Measurements from ENCODE around the gene GPI. TPM values are rescaled to one million over a fixed set of nuclear protein-coding genes. Genes with fewer than 3 reads are reported as not detected.
A peak's percentile ranks its signal among the peaks of the same experiment; 100 is the strongest.

The GPI gene
- total and polyA plus RNA-seq, 2 experiments from 2014 or later = 196 to 299 TPM

GRCh38 chr19:34430738-34431625 lies 66.0 kb downstream of the GPI start:
- Histone ChIP-seq H3K4me2 (ENCODE audit: unreplicated experiment) (peak overlapping the region; percentile 91), H3F3A (ENCODE audit: insufficient read depth) (0 out of 2 replicates have a peak, but pooled peaks cover 5% of the 10 kb centered on the region), H3K79me2 (ENCODE audit: insufficient read depth) (peaks cover 85% of the 10 kb centered on the region), H3K36me3 (ENCODE audit: low read depth) (peaks cover 15% of the 10 kb centered on the region), H2AFZ (no peak overlapping the region), H3K9me3 (ENCODE audit: low read depth) (no peaks in the 10 kb centered on the region), H3K4me1 (ENCODE audit: insufficient read depth) (peaks cover 24% of the 10 kb centered on the region), H4K20me1 (ENCODE audit: insufficient read depth) (peaks cover 9% of the 10 kb centered on the region; the same call in 1 of the 2 replicates), H3K9ac (peak overlapping the region; percentile 96), H3K4me3 (peak overlapping the region; percentile 89), H3K9me2 (ENCODE audit: insufficient read depth) (no peaks in the 10 kb centered on the region), H3K27ac (0 out of 2 replicates have a peak overlapping the region, but pooled peaks have one; percentile 6), H3K27me3 (replicated peaks; ENCODE audit: insufficient read depth) (no peaks in the 10 kb centered on the region)
- no peak for TF ChIP-seq EZH2 (IDR thresholded peaks at IDR 0.05; ENCODE audit: insufficient read depth, poor library complexity, severe bottlenecking)
- TF ChIP-seq EZH2phosphoT487 (IDR thresholded peaks at IDR 0.05; ENCODE audit: insufficient read depth, low read depth) = no peak
- in situ Hi-C loops (cut with MboI) = no loop called here
- 51 to 52% methylated on average over 6 of the region's 6 CpGs for WGBS, 2 experiments (ENCODE audit: low coverage in 1 of 2, low lambda C conversion rate in 2 of 2, missing lambda C conversion rate in 2 of 2)
- DNase-seq = peak; percentile 73

- no peaks in the 10 kb centered on the region for H3K9me2 ChIP-seq (ENCODE audit: insufficient read depth)
- H3K4me1 ChIP-seq (ENCODE audit: insufficient read depth) = peaks cover 24% of the 10 kb centered on the region
- H3K36me3 ChIP-seq (ENCODE audit: low read depth) = peaks cover 24% of the 10 kb centered on the region
- in situ Hi-C loops (cut with MboI) = no loop called here
- H3K4me2 ChIP-seq (ENCODE audit: unreplicated experiment) = no peak overlapping the region
- H4K20me1 ChIP-seq (ENCODE audit: insufficient read depth) = peaks cover 9% of the 10 kb centered on the region; the same call in 1 of the 2 replicates
- H3K79me2 ChIP-seq (ENCODE audit: insufficient read depth) = peaks cover 93% of the 10 kb centered on the region
- TF ChIP-seq EZH2phosphoT487 (IDR thresholded peaks at IDR 0.05; ENCODE audit: insufficient read depth, low read depth) (no peak), EZH2 (IDR thresholded peaks at IDR 0.05; ENCODE audit: insufficient read depth, poor library complexity, severe bottlenecking) (no peak)
- 0 out of 2 replicates have a peak, but pooled peaks cover 5% of the 10 kb centered on the region for H3F3A ChIP-seq (ENCODE audit: insufficient read depth)
- H3K4me3 ChIP-seq = no peak overlapping the region
- 54 to 55% methylated on average over 2 of the region's 2 CpGs for WGBS, 2 experiments (ENCODE audit: low coverage in 1 of 2, low lambda C conversion rate in 2 of 2, missing lambda C conversion rate in 2 of 2)
- peak overlapping the region; percentile 96; the same call in 1 of the 2 replicates for H3K9ac ChIP-seq
- H3K9me3 ChIP-seq (ENCODE audit: low read depth) = no peaks in the 10 kb centered on the region
- no peak overlapping the region for H3K27ac ChIP-seq
- no peak overlapping the region for H2AFZ ChIP-seq
- H3K27me3 ChIP-seq (replicated peaks; ENCODE audit: insufficient read depth) = no peaks in the 10 kb centered on the region
- no peak for DNase-seq
Observed at GRCh38 chr19:34431681-34432402, 66.8 kb downstream of the GPI start.

GRCh38 chr19:34432797-34433196 lies 67.8 kb downstream of the GPI start:
- no peak for DNase-seq

GRCh38 chr19:34436716-34437115 lies 71.7 kb downstream of the GPI start:
- in situ Hi-C loops (cut with MboI) = no loop called here
- TF ChIP-seq EZH2 (IDR thresholded peaks at IDR 0.05; ENCODE audit: insufficient read depth, poor library complexity, severe bottlenecking) (no peak), EZH2phosphoT487 (IDR thresholded peaks at IDR 0.05; ENCODE audit: insufficient read depth, low read depth) (no peak)
- Histone ChIP-seq H3F3A (ENCODE audit: insufficient read depth) (no peaks in the 10 kb centered on the region; the same call in 1 of the 2 replicates), H3K27me3 (replicated peaks; ENCODE audit: insufficient read depth) (no peaks in the 10 kb centered on the region), H2AFZ (no peak overlapping the region), H3K79me2 (ENCODE audit: insufficient read depth) (peaks cover 100% of the 10 kb centered on the region), H3K9me2 (ENCODE audit: insufficient read depth) (no peaks in the 10 kb centered on the region), H3K9me3 (ENCODE audit: low read depth) (no peaks in the 10 kb centered on the region), H3K4me3 (no peak overlapping the region), H3K27ac (no peak overlapping the region), H3K4me2 (ENCODE audit: unreplicated experiment) (no peak overlapping the region), H3K9ac (no peak overlapping the region), H3K36me3 (ENCODE audit: low read depth) (peaks cover 50% of the 10 kb centered on the region), H4K20me1 (ENCODE audit: insufficient read depth) (no peaks in the 10 kb centered on the region), H3K4me1 (ENCODE audit: insufficient read depth) (no peaks in the 10 kb centered on the region)
- 69 to 85% methylated on average over 3 of the region's 3 CpGs for WGBS, 2 experiments (ENCODE audit: low coverage in 1 of 2, low lambda C conversion rate in 2 of 2, missing lambda C conversion rate in 2 of 2)
- no peak for DNase-seq

More at GRCh38 chr19:34432797-34433196, 67.8 kb downstream of the GPI start:
- TF ChIP-seq EZH2phosphoT487 (IDR thresholded peaks at IDR 0.05; ENCODE audit: insufficient read depth, low read depth) (no peak), EZH2 (IDR thresholded peaks at IDR 0.05; ENCODE audit: insufficient read depth, poor library complexity, severe bottlenecking) (no peak)
- H3K9me3 ChIP-seq (ENCODE audit: low read depth) = no peaks in the 10 kb centered on the region
- H4K20me1 ChIP-seq (ENCODE audit: insufficient read depth) = peaks cover 9% of the 10 kb centered on the region; the same call in 1 of the 2 replicates
- H3K27ac ChIP-seq = no peak overlapping the region
- no peak overlapping the region for H3K9ac ChIP-seq
- no peaks in the 10 kb centered on the region for H3K9me2 ChIP-seq (ENCODE audit: insufficient read depth)
- in situ Hi-C loops (cut with MboI) = no loop called here
- WGBS, 2 experiments (ENCODE audit: low coverage in 1 of 2, low lambda C conversion rate in 2 of 2, missing lambda C conversion rate in 2 of 2) = 80 to 83% methylated on average over 5 of the region's 5 CpGs
- no peak overlapping the region for H3K4me3 ChIP-seq
- no peak overlapping the region for H2AFZ ChIP-seq
- H3F3A ChIP-seq (ENCODE audit: insufficient read depth) = 0 out of 2 replicates have a peak, but pooled peaks cover 5% of the 10 kb centered on the region
- H3K4me2 ChIP-seq (ENCODE audit: unreplicated experiment) = no peak overlapping the region
- H3K4me1 ChIP-seq (ENCODE audit: insufficient read depth) = peaks cover 24% of the 10 kb centered on the region
- H3K79me2 ChIP-seq (ENCODE audit: insufficient read depth) = peaks cover 100% of the 10 kb centered on the region
- H3K27me3 ChIP-seq (replicated peaks; ENCODE audit: insufficient read depth) = no peaks in the 10 kb centered on the region
- H3K36me3 ChIP-seq (ENCODE audit: low read depth) = peaks cover 28% of the 10 kb centered on the region

Data from GM23248 (cell line).